WTC11 (cell line): ENCODE data around the gene PPP6R1.

Experiments used
- ATF2 ChIP-seq: sonication (generic); formaldehyde crosslinking; IDR thresholded peaks from 2 replicates; pipeline ENCODE4 v1.8.1; 2022; ENCODE audit warnings: low read depth, missing genetic modification reagents, borderline replicate concordance
- ATF3 ChIP-seq: sonication (generic); formaldehyde crosslinking; conservative IDR thresholded peaks from 2 replicates; pipeline ENCODE4 v1.8.1; 2022; ENCODE audit warnings: mild to moderate bottlenecking, missing genetic modification reagents
- CTCF ChIP-seq: fragments of 200-600 bp; IDR thresholded peaks from 2 replicates; pipeline ENCODE4 v1.8.0; 2022; ENCODE audit warnings: antibody characterized with exemption
- E2F1 ChIP-seq: sonication (generic); formaldehyde crosslinking; IDR thresholded peaks from 2 replicates; pipeline ENCODE4 v1.8.0; 2022; ENCODE audit warnings: mild to moderate bottlenecking, missing genetic modification reagents
- ESRRA ChIP-seq: sonication (generic); formaldehyde crosslinking; IDR thresholded peaks from 2 replicates; pipeline ENCODE4 v1.8.1; 2022; ENCODE audit warnings: mild to moderate bottlenecking, missing genetic modification reagents, borderline replicate concordance
- MAX ChIP-seq: sonication (generic); formaldehyde crosslinking; IDR thresholded peaks from 2 replicates; pipeline ENCODE4 v1.8.0; 2022; ENCODE audit warnings: mild to moderate bottlenecking, missing genetic modification reagents
- OVOL2 ChIP-seq: fragments of 250-450 bp; sonication (Bioruptor Pico); IDR thresholded peaks from 2 replicates; pipeline ENCODE4 v1.9.0; 2021; ENCODE audit warnings: mild to moderate bottlenecking, borderline replicate concordance
- TP53 ChIP-seq: sonication (generic); formaldehyde crosslinking; IDR thresholded peaks from 2 replicates; pipeline ENCODE4 v1.8.1; 2023; ENCODE audit warnings: mild to moderate bottlenecking, missing genetic modification reagents
- ZNF396 ChIP-seq: fragments of 250-450 bp; sonication (Bioruptor Pico); IDR thresholded peaks from 2 replicates; pipeline ENCODE4 v1.8.0; 2021; ENCODE audit warnings: mild to moderate bottlenecking, moderate library complexity, borderline replicate concordance
- ZNF532 ChIP-seq: fragments of 250-450 bp; sonication (Bioruptor Pico); IDR thresholded peaks from 2 replicates; pipeline ENCODE4 v1.9.0; 2021; ENCODE audit warnings: mild to moderate bottlenecking, borderline replicate concordance

GRCh38 chr19:55256562-55257460, 2.0 kb downstream of the PPP6R1 start:
- TF ChIP-seq CTCF (no peak), ZNF532 (CRISPR knock-in tag) (no peak), ATF3 (CRISPR knock-in tag) (no peak), TP53 (CRISPR knock-in tag) (no peak), ESRRA (CRISPR knock-in tag) (no peak), OVOL2 (CRISPR knock-in tag) (no peak), E2F1 (CRISPR knock-in tag) (no peak), ATF2 (CRISPR knock-in tag) (no peak), MAX (CRISPR knock-in tag) (no peak), ZNF396 (CRISPR knock-in tag) (no peak)
